Kidney (tissue), 14 donors: ENCODE measurements around the gene TNS3. TPM values are rescaled to one million over a fixed set of nuclear protein-coding genes. Genes with fewer than 3 reads are reported as not detected.

ENCODE experiments used
- DNase-seq, 5 donors: peaks; one replicate each; pipeline ENCODE4 v3.0.0-alpha.2; 2013 to 2020
- FAIRE-seq: peaks from 2 replicates; lab custom pipeline; 2012; peaks lifted over from hg19 to GRCh38; lab: Jason Lieb, UNC
- H3K27ac ChIP-seq, 2 donors: one replicate each; pipeline ENCODE4 v1.7.0; 2013; ENCODE audit warnings: low read depth in 2 of 2, low read length in 2 of 2, inconsistent platforms in 1 of 2
- H3K27me3 ChIP-seq: one replicate; pipeline ENCODE4 v1.7.1; 2013; ENCODE audit warnings: low read length, inconsistent platforms; ENCODE audit not compliant: control insufficient read depth, insufficient read depth
- H3K36me3 ChIP-seq, 3 donors: one replicate each; pipeline versions ENCODE4 v1.7.0 to v1.7.1; 2013; ENCODE audit warnings: low read length in 3 of 3, control low read depth in 1 of 3, inconsistent platforms in 1 of 3; ENCODE audit not compliant: insufficient read depth in 3 of 3, control insufficient read depth in 2 of 3
- H3K4me1 ChIP-seq, 3 donors: one replicate each; pipeline versions ENCODE4 v1.7.0 to v1.7.1; 2013; ENCODE audit warnings: low read length in 3 of 3, inconsistent platforms in 1 of 3, low read depth in 1 of 3; ENCODE audit not compliant: control insufficient read depth in 2 of 3, insufficient read depth in 2 of 3
- H3K4me3 ChIP-seq, 3 donors: one replicate each; pipeline versions ENCODE4 v1.7.0 to v1.8.1; 2013; ENCODE audit warnings: low read length in 3 of 3, control low read depth in 1 of 3, inconsistent platforms in 1 of 3
- H3K9ac ChIP-seq, 3 donors: one replicate each; pipeline versions ENCODE4 v1.7.0 to v1.7.1; 2013; ENCODE audit warnings: low read length in 3 of 3, control low read depth in 1 of 3, inconsistent platforms in 1 of 3
- H3K9me3 ChIP-seq, 3 donors: one replicate each; pipeline versions ENCODE4 v1.7.0 to v1.7.1; 2013; ENCODE audit warnings: low read length in 3 of 3, control low read depth in 1 of 3, inconsistent platforms in 1 of 3; ENCODE audit not compliant: control insufficient read depth in 2 of 3, insufficient read depth in 1 of 3
- intact Hi-C: fragments of 100-400 bp; cut with DNase I; formaldehyde crosslinking; loops from one replicate; pipeline ENCODE4 v1.11.1; 2022
- polyA plus RNA-seq: library from polyadenylated mRNA; stranded (reverse); fragments of 350-450 nt; fragmentation: Illumina TruSeq; extraction: RNeasy Lipid Tissue Mini Kit (QIAGEN cat#74804); gene quantifications from one replicate; pipeline ENCODE4 v1.2.3, GENCODE V29; 2014; ENCODE audit warnings: low read depth, low replicate concordance; ENCODE audit not compliant: insufficient read depth
- total RNA-seq: library from RNA; stranded (reverse); fragmentation: NEBNext Ultra II Directional; extraction: Animal tissue kit (Norgen Biotek cat#: 25700); gene quantifications from one replicate; pipeline ENCODE4 v1.2.1, GENCODE V29; 2021
- TF ChIP-seq, protein P1 (sequence below): IDR thresholded peaks from 3 replicates; pipeline ENCODE4 v1.5.1; 2012; ENCODE audit warnings: mild to moderate bottlenecking, moderate library complexity, borderline replicate concordance; ENCODE audit not compliant: insufficient read depth; ENCODE audit errors: extremely low read depth
- donor health status: control.
- donor health status: control.
- donor health status: control.
- donor health status: control.
- donor health status: control.
- donor health status: DM: yes; HTN: yes; CAD: no.
- donor health status: Normal renal cell carcinoma (clear cell type).

TNS3 gene
- total and polyA plus RNA-seq, 2 donors from 2014 or later = 38.4 to 198 TPM

DNA sequence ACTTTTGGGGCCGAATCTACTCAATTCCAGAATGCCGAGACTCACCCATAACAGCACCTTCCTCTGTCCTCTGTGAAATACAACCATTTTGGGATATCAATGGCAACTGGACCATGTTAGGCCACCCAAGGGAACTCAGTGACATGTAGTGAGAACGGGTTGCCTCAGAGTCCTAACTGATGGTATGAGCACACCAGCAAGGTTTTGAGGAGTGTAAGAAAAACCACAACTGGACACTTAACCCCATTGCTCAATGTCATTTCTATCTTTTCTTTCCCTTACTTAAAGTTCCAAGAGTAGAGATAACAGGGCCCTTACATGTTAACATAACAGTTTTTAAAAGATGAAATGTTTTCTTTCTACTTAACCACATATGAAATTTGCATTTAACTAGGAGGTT lies 67.1 kb downstream of the TNS3 start:
- no peak for FAIRE-seq
- Histone ChIP-seq H3K27me3 (no peaks in the 10 kb centered on the region), H3K9ac (no peak overlapping the region), H3K4me3 (no peak overlapping the region), H3K4me1 (peaks cover 4 to 27% (median 19%) of the 10 kb centered on the region in 3 donors), H3K9me3 (no peaks in the 10 kb centered on the region), H3K27ac (peak overlapping the region in 1 of 2 donors; percentile 16), H3K36me3 (peaks cover 1 to 17% (median 4%) of the 10 kb centered on the region in 3 donors)
- TF ChIP-seq, protein P1, sequence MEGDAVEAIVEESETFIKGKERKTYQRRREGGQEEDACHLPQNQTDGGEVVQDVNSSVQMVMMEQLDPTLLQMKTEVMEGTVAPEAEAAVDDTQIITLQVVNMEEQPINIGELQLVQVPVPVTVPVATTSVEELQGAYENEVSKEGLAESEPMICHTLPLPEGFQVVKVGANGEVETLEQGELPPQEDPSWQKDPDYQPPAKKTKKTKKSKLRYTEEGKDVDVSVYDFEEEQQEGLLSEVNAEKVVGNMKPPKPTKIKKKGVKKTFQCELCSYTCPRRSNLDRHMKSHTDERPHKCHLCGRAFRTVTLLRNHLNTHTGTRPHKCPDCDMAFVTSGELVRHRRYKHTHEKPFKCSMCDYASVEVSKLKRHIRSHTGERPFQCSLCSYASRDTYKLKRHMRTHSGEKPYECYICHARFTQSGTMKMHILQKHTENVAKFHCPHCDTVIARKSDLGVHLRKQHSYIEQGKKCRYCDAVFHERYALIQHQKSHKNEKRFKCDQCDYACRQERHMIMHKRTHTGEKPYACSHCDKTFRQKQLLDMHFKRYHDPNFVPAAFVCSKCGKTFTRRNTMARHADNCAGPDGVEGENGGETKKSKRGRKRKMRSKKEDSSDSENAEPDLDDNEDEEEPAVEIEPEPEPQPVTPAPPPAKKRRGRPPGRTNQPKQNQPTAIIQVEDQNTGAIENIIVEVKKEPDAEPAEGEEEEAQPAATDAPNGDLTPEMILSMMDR = no peak
- DNase-seq = no peak
- intact Hi-C loops = no loop called here

DNA sequence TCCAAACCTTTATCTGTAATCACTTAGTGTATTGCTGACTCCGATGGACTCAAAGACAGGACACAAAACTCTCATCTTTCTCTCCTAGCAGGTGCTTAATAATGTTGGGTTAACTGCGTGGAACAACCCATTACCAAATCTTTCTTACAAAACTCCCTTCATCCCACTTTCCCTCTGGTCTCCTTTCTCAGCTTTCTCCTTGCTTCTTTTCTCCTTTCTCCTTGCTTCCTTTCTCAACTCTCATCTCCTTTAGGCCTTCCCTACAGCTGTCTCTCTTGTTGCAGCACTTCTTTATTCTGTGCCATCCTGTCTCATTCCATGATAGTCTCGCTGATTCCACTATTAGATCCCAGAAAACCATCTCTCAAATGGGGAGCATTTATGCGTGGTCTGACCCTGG lies 67.5 kb downstream of the TNS3 start:
- Histone ChIP-seq H3K27me3 (no peaks in the 10 kb centered on the region), H3K9me3 (no peaks in the 10 kb centered on the region), H3K4me1 (peaks cover 4 to 25% (median 19%) of the 10 kb centered on the region in 3 donors), H3K27ac (peak overlapping the region in 1 of 2 donors; percentile 16), H3K4me3 (no peak overlapping the region), H3K9ac (no peak overlapping the region), H3K36me3 (peaks cover 3 to 17% (median 4%) of the 10 kb centered on the region in 3 donors)
- FAIRE-seq = no peak
- DNase-seq = no peak
- TF ChIP-seq, protein P1 = no peak
- intact Hi-C loops = no loop called here

DNA sequence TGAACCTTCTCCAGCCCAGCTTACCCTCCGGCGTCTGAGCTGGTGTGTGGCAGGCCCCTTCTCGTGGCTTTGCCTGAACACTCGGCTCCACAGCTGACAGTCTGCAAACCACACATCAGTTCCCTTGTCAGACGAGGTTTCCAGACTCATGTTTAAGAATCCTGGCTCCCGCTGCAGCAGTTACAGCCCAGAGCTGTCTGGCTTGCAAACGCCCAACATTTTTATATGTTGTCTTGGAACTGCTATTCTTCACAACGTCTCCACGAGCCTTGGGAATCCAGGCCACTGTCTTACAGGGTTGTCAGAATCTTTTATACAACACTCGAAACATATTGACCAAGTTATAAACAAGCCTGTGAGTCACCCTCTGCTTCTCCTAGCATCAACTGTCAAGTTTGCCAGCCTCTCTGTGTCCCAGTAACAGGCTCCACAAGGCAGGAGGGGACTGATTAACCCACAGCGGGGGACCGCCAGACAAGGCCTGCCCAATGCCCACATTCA lies 68.1 kb downstream of the TNS3 start:
- Histone ChIP-seq H3K36me3 (peaks cover 3 to 12% (median 4%) of the 10 kb centered on the region in 3 donors), H3K27ac (peak overlapping the region; percentile 25 to 57), H3K27me3 (no peaks in the 10 kb centered on the region), H3K4me1 (peaks cover 4 to 21% (median 19%) of the 10 kb centered on the region in 3 donors), H3K9me3 (no peaks in the 10 kb centered on the region), H3K9ac (peak overlapping the region in 2 of 3 donors; percentile 9 to 14), H3K4me3 (no peak overlapping the region)
- FAIRE-seq (no peak), DNase-seq (peak; percentile 39 to 76 (median 62))
- intact Hi-C loops = no loop called here
- TF ChIP-seq, protein P1 = no peak
